HG03439 (cell line): ENCODE data around the gene PIGX.

Source experiments
- ATAC-seq: cut with Tn5 transposase; IDR thresholded peaks from one replicate; pipeline ENCODE4 v1.9.1; 2021; ENCODE audit warnings: mild to moderate bottlenecking, moderate library complexity; ENCODE audit not compliant: unreplicated experiment

PIGX gene

DNA sequence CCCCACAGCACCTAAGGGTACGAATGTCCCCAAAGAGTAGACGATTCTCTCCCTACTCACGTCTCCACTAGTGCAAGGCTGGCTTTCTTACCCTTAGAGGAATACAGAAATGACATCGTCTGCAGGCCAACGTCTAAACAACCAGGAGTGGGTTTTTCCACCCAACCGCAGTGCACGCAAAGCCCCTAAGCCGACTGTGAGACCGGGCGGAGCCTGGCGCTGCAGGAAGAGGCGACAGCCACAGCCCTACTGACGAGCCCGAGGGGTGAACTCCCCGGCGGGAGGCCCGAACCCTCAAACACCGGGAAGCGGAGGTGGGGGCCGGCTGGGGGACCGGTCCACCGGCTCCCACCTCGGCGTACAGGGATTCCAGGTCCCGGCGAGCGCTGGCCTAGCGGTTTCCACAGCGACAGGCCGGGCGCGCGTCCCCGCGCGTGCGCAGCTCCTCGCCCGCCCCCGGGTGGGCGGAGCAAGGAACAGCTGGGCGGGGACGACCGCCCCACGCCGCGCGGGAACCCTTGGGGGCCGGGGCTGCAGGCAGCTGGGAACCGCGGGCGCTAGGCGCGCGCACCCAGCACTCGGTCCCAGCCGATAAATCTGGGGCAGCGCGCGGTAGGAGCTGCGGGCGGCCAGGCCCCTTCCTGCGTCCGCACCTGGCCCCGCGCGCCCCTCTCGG, at the start of gene PIGX, which contains the start of gene CEP19:
Gene PIGX (plus strand): TSS at position 540 of the 676 bp plus-strand sequence.
Gene CEP19 (minus strand): TSS at position 413 of the 676 bp plus-strand sequence. CDS start 3,593 bp downstream, outside the sequence.
- ATAC-seq, result peak; percentile 82

DNA sequence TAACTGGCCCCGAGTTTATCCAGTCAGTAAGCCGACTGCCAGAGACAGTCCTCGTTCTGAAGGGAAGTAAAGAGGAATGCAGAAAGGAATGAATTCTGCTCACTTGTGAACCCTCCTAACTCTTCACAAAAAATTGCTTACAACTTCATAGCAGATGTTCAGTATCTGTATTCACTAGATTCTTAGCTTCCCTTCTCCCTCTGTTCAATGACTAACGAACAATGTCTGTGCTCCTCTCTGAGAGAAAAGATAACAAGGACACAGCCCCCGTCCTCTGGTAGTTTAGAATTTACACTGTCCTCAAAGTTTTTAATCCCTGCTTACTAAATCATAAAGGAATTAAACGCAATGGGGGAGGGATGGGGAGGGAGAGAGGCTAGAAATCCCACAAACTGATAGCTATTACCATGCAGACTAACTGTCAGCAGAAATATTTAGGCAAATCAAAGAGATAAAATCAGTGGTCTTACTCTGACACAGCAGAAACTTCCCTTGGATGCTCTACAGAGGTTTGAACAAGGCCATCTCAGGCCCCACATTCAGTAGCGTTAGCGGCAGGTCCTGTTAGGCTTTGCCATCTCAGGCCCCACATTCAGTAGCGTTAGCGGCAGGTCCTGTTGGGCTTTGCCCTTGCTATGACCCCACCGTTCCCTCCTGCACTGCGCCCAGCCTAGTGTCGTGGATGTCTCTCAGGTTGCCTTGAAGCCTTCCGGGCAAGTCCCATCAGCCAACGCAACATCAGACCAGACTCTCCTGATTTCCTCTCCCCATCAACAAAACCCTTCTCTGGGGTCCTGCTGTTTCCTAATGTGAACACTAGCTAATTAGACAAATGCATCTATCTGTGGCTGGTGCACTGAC, 49.2 kb upstream of the PIGX start:
- ATAC-seq, result no peak

DNA sequence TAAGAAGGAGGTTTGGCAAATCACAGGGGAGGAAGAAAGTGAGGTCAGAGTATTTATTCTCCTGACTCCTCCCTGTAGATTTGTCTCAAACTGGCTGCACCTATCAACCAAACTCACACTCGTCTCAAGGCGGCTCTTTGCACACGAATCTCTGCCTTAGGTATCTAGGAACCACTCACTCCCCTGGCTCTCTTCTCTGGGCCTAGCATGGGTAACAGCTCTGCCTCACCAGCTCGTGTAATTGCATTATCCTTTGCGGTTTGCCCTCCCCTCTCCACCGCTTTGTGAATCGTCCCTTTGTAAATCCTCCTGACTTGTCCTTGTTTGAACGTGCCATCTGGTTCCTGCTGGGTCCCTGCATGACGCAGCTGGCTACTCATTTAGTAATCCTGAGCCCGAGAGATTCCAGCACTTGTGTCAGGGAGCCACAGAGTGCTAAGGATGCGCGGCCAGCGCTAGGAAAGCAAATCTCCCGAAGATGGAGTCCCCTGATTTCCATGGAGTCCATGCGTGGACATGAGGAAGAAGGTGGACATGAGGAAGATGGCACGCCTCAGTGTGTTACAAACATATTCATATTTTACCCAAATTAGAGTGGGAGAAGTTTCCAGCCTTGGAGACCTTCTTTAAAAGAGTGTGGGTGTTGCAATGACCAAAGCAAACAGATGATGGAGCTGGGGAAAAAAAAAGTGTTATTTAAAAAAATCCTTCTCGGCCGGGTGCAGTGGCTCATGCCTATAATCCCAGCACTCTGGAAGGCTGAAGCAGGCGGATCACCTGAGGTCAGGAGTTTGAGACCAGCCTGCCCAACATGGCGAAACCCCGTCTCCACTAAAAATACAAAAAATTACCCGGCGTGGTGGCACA, 45.9 kb upstream of the PIGX start:
- no peak for ATAC-seq

DNA sequence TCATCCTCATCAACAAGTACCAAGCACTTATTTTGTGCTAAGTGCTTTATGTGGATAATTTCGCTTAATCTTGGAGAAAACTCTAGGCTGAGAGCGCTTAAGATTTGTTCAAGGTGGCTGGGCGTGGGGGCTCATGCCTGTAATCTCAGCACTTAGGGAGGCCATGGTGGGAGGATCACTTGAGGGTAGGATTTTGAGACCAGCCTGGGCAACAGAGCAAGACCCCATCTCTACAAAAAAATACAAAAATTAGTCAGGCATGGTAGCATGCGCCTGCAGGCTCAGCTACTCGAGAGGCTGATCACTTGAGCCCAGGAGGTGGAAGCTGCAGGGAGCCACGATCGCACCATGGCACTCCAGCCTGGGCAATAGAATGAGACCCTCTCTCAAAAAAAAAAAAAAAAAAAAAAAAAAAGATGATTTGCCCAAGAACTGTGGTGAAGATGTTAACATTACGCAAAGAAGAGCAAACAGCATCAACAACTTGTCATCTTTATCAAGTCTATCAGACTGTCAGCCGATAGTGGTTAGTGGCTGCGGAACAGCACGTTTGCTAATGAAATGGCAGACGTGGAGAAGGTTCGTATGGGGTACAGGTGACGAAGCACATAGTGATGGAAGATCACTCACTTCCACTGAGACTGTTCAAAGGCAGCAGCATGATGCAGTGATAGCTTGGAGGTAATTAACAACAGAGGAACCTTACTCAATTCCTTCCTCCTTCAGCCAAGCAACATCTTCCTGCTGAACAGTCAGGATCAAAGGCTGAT, 44.9 kb upstream of the PIGX start:
- ATAC-seq, result no peak

DNA sequence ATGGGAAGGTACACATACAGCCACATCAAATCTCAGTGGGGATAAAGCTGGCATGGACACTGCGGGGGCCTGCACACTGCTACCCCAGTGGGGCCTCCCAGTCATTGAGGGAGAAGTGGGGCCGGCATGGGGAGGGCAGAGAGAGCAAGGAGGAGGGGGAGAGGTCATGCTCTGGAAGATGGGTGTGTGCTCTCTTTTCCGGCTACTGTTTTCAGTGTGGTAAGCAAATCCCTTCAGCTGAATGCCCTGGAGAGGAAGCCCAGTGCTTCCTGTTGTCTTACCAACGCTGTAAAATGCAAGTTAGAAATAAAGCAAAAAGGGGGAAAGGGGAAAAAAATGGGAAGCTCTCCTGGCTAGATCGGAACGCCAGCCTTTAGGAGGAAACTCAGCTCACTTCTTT, 41.8 kb upstream of the PIGX start:
- ATAC-seq, result no peak

DNA sequence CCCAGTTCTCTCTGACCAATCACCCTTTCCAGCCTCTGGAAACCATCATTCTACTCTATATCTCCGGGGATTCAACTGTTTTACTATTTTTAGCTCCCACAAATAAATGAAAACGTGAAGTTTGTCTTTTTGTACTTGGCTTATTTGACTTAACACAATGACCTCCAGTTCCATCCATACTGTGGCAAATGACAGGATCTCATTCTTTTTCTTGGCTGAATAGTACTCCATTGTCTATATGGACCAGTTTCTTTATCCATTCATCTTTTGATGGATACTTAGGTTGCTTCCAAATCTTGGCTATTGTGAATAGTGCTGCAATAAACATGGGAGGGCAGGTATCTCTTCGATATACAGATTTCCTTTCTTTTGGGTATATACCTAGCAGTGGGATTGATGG, 38.5 kb upstream of the PIGX start:
- ATAC-seq, result no peak

DNA sequence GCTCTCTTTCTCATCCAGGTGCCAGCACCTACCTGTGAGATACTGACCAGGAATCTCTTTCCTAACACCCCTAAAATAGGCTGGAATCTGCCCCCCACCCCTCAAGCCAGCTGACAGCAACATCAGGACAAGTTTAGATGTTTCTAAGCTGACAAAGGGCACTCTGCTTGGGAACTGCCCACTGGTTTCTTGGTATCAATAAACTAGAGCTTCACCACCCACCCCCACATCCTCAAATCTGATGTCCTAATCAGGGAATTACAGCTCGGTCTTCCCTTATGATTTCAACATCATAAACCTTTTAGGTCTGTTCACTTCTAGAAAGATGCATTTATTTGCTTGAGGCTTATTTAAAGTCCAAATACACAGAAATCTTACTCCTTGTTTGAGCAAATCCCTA, 34.8 kb upstream of the PIGX start:
- ATAC-seq, result no peak

DNA sequence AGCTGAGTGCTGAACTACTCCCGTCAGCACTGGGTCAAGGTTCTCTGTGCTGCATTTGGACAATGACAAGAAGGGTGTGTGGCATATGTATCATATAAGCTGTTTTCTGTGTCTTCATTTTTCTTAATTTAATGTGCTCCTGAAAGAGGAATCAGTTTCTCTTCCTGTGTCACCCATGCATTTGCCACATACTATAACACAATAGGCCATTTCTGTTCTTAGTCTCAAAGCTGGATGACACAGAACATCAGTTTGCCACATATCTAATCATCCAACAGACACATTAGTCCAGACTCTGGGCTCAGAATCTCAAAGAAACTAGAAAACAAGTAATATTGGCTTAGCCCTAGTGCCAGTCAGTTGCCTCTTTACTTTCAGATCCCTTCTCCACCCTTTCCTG, 34.2 kb upstream of the PIGX start:
- ATAC-seq, result no peak

DNA sequence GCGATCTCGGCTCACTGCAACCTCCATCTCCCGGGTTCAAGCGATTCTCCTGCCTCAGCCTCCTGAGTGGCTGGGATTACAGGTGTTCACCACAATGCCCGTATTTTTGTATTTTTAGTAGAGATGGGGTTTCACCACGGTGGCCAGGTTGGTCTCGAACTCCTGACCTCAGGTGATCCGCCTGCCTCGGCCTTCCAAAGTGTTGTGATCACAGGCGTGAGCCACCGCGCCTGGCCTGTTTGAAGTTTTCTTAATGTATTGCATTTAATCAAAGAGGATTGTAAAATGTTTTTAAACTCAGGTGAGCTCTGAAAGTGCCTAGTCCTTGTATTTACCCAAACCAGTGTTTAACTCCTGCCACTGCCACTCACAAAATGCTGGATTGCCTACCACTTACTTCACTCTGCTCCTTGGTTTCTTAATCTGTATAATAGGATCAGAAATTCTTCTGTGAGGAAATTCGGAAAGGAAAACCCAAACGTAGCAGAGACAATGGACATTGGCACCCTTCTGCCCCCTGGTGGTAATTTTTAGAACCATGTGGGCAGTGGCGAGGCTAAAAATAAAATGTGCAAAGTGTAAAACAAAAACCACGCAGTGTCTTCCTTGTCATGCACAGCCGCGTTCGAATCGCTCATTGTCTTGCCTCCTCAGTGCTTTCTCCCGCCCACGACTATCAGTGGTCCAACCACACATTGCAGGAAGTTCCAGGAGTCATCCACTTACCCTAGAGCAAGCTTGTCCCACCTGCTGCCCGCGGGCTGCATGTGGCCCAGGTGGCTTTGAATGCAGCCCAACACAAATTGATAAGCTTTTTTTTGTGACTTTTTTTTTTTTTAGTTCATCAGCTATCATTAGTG, 27.4 kb upstream of the PIGX start:
- no peak for ATAC-seq

DNA sequence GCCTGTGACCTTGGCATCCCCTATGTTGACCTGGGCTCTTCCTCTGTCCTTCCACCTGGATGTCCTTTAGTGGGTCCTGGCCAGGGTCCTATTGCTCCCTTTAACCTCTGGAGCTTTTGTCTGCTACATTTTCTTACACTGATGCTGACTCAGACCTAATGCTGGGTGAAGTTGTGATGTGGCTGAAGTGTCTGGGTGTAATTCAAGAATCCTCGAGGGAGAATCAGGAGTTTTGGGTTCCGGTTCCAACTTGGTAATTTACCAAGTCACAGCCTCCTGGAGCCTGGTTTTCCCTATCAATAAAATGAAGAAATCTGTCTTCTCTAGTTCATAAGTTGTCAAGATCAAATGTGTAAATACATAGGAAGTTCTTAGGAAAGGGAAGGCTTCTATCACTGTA, 25.7 kb upstream of the PIGX start:
- no peak for ATAC-seq

DNA sequence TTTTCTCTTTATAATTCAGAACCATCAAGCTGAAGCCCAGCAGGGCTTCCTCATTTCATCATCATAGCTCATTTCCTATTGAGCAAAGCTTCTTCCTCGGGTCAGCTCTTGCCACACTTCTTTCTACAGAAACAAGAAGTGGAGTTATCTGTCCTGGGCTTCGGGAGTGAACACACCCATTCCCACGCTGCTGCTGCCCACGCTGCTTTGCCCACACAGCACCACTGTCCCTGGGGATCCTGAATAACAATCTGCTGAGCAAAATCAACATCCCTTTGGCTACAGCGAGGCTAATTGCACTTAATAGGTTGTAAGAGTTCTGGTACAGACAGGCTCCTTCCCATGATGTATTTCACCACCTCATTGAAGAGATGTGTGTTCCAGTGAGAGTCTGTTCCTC, 23.8 kb upstream of the PIGX start:
- ATAC-seq, result no peak

DNA sequence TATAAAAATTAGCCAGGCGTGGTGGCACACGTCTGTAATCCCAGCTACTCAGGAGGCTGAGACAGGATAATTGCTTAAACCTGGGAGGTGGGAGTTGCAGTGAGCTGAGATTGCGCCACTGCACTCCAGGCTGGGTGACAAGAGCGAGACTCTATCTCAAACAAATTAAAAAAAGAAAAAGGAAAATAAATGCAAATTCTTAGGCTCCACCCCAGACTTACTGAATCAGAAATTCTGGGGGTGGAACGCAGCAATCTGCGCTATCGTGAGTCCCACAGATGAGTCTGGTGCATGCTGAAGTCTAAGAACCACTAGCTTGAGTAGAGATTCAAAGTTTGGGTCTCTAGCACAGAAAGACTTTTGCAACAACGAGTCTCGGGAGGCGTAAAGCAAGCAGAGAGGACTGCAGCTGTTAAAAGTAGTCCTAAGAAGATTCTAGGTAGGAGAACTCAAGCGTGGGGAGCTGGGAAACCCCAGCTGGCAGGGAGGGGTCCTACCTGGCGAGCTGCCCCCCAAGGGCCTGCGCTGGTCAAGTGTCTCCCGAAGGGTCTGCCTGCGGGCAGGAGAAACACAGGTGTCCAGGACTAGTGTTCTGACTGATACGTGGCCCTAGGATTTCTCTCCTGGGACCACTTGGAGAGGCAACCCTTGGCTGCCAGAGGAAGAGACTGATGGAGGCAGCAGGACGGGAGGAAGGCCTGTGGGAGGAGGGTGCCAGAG, 22.1 kb upstream of the PIGX start:
- ATAC-seq, result no peak

DNA sequence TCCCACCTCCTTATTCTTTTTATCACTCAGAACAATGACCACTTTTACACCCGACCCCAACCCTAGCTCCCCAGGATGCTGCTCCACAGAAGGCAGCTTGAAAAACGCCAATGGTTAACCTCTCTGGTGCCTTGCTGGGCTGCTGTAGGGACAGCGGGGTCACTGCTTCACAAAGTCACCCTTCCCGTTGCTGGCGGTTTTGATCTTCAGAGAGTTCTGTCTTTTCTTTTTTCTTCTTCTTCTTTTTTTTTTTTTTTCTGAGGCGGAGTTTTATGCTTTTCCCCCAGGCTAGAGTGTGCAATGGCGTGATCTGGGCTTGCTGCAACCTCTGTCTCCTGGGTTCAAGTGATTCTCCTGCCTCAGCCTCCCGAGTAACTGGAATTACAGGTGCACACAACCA, 20.8 kb upstream of the PIGX start:
- no peak for ATAC-seq

DNA sequence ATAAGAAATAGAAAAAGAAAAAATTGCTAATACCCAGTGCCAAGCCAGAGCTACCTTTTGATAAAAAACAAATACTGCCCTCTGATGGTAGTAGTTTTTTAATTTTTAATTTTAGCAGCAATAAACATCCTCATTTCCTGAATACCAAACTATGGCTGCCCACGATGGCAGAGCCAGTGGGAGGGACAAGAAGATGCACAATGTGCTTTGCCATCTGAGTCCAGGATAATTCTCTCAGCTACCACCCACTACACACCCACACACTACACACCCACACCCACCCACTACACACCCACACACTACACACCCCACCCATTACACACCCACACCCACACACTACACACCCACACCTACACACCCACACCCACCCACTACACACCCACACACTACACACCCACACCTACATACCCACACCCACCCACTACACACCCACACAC, 18.0 kb upstream of the PIGX start:
- ATAC-seq, result no peak

DNA sequence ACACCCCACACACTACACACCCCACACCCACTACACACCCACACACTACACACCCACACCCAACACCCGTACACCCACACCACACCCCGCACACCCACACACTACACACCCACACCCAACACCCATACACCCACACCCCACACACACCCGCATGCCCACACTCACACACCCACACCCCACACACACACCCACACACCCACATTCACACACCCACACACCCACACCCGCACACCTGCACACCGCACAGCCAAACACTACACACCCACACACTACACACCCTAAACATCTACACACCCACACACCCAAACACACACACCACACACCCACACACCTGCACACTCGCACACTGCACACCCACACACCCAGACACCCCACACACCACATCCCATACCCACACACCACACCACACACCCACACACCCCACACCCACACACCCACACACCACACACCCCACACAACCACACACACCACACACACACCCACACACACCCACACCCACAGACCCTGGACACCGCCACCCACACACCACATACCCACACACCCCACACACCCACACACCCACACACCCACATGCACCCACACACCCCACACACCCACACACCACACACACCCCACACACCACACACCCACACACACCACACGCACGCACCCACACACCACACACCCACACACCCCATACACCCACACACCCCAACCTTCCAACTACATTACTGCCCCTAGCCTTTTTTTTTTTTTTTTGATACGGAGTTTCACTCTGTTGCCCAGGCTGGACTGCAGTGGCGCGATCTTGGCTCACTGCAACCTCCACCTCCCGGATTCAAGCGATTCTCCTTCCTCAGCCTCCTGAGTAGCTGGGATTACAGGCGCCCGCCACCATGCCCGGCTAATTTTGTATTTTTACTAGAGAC, 17.0 kb upstream of the PIGX start:
- no peak for ATAC-seq

DNA sequence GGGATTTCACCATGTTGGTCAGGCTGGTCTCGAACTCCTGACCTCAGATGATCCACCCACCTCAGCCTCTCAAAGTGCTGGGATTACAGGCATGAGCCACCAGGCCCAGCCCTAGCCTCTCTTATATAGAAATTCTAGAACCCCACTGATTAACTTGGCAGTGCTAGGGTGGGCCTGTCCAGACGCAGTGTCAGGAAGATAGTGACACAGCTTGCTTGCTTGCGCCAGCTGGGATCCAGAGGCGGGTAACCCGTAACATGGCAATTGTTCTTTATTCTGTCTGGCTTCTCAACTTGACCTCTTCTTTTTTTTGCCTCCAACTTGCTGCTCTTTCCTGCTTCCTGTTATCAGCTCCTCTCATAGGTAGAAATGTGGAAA, 16.3 kb upstream of the PIGX start:
- no peak for ATAC-seq

DNA sequence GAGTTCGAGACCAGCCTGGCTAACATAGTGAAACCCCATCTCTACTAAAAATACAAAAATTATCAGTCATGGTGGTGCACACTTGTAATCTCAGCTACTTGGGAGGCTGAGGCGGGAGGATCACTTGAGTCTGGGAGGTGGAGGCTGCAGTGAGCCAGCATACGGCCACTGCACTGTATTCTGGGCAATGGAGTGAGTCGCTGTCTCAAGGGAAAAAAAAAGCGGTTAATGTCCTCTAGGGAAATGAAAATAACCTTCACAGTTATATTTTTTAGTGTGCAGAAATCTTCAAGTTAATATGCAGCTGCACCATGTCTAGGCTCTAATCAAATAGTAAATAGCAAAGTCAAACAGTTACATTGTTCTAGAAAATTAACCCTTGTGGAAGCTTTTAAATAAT, 14.9 kb upstream of the PIGX start:
- no peak for ATAC-seq

DNA sequence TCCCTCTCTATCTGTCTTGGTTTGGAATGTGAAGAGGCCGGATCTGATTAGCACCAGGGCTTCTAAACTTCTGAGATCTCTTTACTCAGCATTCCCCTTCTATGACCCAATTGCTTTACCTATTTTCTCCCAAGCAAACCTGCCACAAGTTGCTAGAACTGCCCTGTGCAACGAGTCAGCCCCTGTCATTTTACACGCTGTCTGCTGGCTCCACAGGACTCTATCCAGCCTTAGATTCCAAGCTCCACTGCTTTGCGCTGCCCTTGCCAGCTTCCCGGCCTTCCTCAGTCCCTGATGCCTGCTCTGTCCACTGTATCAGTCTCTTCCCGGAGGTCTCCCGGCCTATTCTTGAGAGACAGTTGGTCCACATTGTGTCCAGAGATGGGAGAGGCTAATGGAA, 12.4 kb upstream of the PIGX start:
- no peak for ATAC-seq
